ENCODE results near the gene ACSS2.
A peak's percentile ranks its signal among the peaks of the same experiment; 100 is the strongest.

The ACSS2 gene

GRCh38 chr20:34948030-34948429, 71.6 kb downstream of the ACSS2 start:
- no peak for DNase-seq (ENCODE audit: low read depth in 2 of 3, low spot score in 1 of 3)

- no peak for DNase-seq (ENCODE audit: low read depth in 2 of 3, low spot score in 1 of 3)
Observed at GRCh38 chr20:34949120-34949519, 72.7 kb downstream of the ACSS2 start.

GRCh38 chr20:34951252-34951651, 74.8 kb downstream of the ACSS2 start:
- DNase-seq (ENCODE audit: low read depth in 2 of 3, low spot score in 1 of 3): no peak

GRCh38 chr20:34951652-34952051, 75.2 kb downstream of the ACSS2 start:
- DNase-seq (ENCODE audit: low read depth in 2 of 3, low spot score in 1 of 3): no peak

DNA sequence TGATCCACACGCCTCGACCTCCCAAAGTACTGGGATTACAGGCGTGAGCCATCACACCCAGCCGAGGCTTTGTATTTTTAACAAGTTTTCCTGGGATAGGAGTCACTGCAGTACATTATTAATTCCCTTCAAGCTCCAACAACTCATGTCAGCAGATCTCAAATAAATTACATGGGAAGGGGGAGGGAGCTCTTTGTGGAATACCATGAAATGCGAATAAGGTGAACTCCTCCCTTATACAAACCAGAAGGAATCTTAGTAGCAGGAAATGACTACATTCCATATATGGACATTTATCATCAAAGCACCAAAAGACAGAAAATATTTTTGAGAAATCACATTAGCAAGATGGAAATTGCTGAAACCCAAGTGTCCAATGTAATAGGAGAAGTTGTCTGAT, 76.3 kb downstream of the ACSS2 start:
- DNase-seq (ENCODE audit: low read depth in 2 of 3, low spot score in 1 of 3): no peak

GRCh38 chr20:34953960-34954359, 77.5 kb downstream of the ACSS2 start:
- no peak for DNase-seq (ENCODE audit: low read depth in 2 of 3, low spot score in 1 of 3)

- peak in 1 of 3 donors; percentile 9 for DNase-seq (ENCODE audit: low read depth in 2 of 3, low spot score in 1 of 3)
Observed at GRCh38 chr20:34954904-34955230, 78.5 kb downstream of the ACSS2 start.

DNA sequence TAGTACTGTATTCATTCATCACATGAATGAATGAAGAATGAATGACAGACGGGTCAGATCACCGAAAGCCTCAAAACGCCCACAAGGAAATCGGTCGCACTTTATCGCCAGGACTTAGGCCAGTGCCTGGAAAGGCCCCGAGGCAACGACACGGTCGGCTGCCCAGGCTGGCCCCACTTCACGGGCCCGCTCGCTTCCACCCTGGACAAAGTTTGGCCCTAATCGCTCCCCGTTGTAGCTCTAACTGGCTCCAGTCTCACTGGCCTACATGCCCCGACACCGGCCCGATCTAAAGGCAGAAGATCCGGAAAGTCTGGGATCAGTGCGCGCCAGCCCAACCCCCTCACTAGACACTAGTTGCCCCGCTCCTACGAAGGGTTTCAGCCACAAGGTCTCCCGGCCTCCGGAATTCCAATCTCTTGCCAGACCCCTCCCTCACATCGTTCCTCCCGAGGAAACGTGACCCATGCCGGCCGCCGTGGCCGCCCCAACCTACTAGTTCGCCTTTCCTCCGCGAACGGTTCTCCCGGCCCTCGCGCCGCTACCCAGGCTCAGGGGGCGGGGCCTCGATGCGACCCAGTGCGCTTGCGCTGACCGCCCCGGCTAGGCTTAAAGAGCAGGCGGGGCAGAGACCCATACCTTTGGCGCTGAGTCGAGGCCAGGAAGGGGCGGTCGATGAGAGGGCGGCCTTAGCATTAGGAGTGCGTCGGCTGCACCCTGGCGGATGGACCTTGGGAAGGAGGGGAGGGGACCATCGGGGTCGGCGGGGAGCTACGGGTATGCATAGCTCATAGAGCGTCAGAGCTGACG, 79.0 kb downstream of the ACSS2 start, which contains the start of the genes GSS and MYH7B:
TSS of gene GSS (minus strand) at position 576 of the 810 bp plus-strand sequence. CDS start 3,954 bp downstream, outside the sequence.
TSS of gene MYH7B (plus strand) at position 638 of the 810 bp plus-strand sequence. CDS start 22,138 bp downstream, outside the sequence.
- peak; percentile 95 to 99 (median 98) for DNase-seq (ENCODE audit: low read depth in 2 of 3, low spot score in 1 of 3)

DNA sequence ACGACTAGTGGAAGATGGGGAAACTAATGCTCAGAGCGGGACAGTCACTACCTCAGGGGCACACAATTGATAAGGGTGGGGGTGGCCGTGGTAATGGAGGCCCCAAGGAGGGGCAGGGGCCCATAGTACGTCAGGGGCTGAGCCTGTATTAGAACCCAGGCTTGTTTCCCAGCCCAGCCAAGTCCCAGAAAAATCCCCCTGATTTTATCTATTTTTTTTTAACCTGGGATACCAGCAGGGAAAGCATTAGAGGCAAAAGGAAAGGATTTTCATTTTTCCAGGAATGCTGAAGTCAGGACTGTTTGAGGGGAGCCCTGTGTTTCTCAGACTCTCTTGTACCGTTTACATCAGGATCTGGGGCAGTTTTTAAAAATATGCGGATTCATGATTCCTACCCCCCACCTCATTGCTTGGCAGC, 79.6 kb downstream of the ACSS2 start:
- DNase-seq (ENCODE audit: low read depth in 2 of 3, low spot score in 1 of 3): no peak

DNA sequence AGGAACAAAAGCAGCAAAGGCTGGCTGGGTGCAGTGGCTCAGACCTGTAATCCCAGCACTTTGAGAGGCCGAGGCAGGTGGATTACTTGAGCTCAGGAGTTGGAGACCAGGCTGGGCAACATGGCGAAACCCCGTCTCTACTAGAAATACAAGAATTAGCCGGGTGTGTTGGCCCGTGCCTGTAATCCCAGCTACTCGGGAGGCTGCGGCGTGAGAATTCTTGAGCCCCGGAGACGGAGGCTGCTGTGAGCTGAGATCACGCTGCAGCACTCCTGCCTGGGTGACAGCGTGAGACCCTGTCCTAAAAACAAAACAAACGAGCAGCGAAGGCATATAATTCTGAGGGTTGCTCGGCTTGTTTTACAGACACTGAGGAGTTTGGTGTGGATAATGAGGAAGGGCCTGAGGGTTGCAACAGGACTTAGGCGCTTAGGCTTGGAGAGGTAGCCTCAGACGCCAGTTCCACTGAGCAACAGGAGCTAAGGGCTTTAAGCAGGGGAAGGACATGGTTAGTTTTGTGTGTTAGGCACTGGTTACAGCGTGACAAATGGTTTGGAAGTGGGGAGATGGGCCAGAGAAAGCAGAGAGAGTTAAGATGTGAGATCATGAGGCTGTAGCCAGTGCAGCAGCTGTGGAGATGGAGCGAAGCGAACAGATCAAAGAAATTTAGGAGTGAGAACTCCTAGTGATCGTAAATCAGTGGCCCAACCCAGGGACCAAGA, 80.5 kb downstream of the ACSS2 start:
- no peak for DNase-seq (ENCODE audit: low read depth in 2 of 3, low spot score in 1 of 3)

DNA sequence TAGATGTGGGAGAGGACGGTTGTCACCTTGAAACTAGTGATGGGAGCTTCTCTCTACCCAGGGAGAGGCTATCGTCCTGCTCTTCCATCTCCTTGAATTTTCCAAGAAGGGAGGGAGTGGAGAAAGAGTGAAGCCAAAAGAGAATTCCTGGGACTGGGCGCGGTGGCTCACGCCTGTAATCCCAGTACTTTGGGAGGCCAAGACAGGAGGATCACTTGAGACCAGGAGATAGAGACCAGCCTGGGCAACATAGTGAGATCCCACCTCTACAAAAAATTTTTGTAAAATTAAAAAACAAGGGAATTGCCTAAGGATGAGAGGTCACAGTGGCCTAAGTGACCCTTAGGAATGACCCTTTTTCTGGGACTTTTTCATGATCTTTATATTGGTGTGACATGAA, 88.1 kb downstream of the ACSS2 start:
- DNase-seq (ENCODE audit: low read depth in 2 of 3, low spot score in 1 of 3): no peak

GRCh38 chr20:34965051-34965450, 88.6 kb downstream of the ACSS2 start:
- DNase-seq (ENCODE audit: low read depth in 2 of 3, low spot score in 1 of 3): no peak

DNA sequence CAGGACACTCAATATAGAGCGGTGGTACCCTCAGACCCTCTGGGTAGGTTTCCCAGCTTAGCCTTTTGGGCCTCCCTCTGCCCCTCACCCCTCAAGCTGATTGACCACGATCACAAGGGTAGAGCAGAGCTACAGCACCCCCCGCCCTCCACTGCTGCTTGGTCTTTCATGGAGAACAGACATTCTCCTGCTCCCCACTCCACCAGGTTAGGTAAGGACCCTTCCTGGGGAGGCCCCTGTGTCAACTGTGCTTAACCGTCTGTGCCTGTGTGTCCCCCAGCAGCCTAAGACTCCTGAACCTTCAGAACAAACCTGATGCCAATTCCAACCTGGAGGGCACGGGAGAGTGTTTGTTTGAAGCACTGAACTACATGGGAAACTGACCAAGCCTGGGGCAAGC, 91.0 kb downstream of the ACSS2 start:
- no peak for DNase-seq (ENCODE audit: low read depth in 2 of 3, low spot score in 1 of 3)

DNA sequence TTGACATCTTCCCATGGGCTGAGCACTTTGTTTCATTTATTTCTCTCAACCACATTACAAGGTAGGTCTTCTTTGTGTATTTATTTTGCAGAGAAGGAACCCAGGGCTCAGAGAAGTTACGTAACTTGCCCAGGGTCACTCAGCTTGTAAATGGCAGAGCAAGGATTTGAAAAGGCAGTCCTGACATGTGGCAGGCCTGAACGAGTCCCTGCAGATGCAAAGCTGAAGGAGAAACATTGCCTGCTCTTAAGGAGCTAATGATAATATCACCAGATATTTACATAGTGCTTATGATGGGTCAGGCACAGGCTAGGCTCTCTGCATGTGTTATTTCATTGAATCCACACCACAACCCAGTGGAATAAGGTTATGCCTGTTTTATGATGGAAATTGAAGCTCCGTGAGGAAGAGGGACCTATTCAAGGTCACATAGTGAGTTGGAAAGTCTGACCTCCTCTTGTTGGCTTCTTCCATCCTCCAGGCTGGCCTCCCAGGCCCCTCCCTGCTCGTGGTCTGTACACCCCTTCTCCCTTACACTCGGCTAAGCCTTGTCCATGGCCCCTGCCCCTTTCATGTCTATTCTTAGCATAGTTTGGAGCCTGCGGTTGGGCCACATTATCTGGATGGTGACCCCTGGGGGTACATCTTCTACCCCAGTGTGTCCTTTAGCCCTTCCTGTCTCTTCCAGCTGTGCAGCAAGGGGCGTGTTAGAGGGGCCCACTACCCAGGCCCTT, 91.8 kb downstream of the ACSS2 start:
- DNase-seq (ENCODE audit: low read depth in 2 of 3, low spot score in 1 of 3): no peak

DNA sequence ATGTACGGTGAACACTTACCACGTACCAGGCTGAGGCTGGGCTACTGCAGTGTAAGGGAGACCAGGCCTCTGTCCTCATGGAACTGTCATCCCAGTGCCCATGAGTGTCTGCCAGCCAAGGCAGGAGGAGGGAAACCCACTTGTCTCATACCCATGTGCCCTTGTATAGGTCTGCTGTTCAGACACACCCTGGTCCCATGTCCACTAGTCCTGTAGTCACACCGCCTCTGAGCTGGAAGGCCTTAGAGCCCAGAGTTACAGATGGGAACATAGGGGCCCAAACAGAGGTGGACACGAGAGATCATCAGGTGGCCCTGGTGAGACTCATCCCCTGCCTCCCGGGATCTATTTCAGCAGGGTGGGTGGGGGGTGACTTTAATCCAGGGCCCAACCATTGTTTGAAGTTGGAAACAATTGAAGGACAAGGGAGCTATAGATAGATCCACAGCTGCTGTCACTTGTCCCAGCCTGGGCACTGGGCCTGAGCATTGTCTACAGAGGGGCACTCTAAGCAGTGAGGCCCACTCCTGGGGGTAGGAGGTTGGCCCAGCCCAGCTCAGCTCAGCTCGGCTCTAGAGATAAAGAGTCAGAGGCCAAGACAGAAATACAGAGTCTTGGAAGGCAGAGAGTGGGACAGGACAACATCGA, 93.9 kb downstream of the ACSS2 start:
- DNase-seq (ENCODE audit: low read depth in 2 of 3, low spot score in 1 of 3): no peak

GRCh38 chr20:34970846-34971560, 94.6 kb downstream of the ACSS2 start:
- no peak for DNase-seq (ENCODE audit: low read depth in 2 of 3, low spot score in 1 of 3)

DNA sequence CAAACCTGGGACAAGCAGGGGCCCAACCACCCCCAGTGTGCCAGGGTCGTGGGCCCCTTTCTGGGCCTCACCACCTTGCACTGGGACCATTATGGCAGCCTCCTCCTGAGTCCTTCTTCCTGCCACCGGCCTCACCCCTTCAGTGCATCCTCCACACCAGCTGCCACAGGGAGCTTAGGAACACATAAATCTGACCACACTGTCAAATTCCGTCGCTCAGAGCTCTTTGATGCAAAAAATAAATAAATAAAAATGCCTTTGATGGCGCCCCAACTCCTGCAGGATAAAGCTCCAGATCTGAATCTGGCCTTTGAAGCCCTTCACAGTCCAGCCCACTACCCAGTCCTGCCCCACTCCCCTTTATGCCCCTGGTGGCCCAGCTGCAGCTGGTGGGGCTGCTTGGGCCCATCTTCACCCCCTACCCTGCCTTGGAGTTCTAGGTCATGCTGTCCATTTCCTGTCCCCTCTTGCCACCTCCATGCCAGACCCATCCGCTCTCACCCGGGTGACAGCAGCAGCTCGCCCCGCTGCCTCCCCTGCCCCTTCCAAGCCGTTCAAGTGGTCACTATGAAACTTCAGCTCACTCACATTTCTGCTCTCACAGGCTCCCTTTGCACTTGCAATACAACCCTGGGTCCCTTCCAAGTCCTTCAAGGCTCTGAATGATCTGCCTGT, 95.3 kb downstream of the ACSS2 start:
- no peak for DNase-seq (ENCODE audit: low read depth in 2 of 3, low spot score in 1 of 3)

- no peak for DNase-seq (ENCODE audit: low read depth in 2 of 3, low spot score in 1 of 3)
Observed at GRCh38 chr20:34974246-34974645, 97.8 kb downstream of the ACSS2 start.

- DNase-seq (ENCODE audit: low read depth in 2 of 3, low spot score in 1 of 3): no peak
Observed at GRCh38 chr20:34976286-34976685, 99.9 kb downstream of the ACSS2 start.

Measured in stimulated activated CD4-positive, alpha-beta T cell treated with anti-CD3 and anti-CD28 coated beads, Interleukin-12 subunit alpha, Interleukin-12 subunit beta, amount 100 ng/mL, for 48 hours (primary cell).